Fibroblast of lung (primary cell): ENCODE results near the gene ZNF821.

Source experiments
- EZH2 ChIP-seq: IDR thresholded peaks from 2 replicates; pipeline ENCODE4 v1.5.1; 2012; ENCODE audit warnings: low read length, control low read depth, mild to moderate bottlenecking; ENCODE audit errors: missing control alignments
- TF ChIP-seq, protein P1 (sequence below), 2 donors: IDR thresholded peaks in 1 of 2; conservative IDR thresholded peaks in 1 of 2; 1 replicate in 1 of 2; 2 replicates in 1 of 2; pipeline ENCODE4 v1.5.1; 2011 to 2012; ENCODE audit warnings: low read length in 2 of 2, control low read depth in 1 of 2, inconsistent platforms in 1 of 2, low read depth in 1 of 2, mild to moderate bottlenecking in 1 of 2

DNA sequence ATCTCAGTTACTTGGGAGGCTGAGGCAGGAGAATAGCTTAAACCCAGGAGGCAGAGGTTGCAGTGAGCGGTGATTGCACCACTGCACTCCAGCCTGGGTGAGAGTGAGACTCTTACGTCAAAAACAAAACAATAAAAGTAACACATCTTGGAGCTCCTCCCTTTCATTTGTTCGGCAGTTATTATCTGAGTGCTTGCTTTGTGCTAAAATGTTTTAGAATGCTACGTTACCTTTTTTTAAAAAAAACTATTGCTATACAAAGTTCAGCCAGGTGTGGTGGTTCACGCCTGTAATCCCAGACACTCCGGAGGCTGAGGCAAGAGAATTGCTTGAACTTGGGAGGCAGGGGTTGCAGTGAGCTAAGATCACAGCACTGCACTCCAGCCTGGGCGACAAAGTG lies 27.1 kb upstream of the ZNF821 start:
- no peak for TF ChIP-seq EZH2
- TF ChIP-seq, protein P1, sequence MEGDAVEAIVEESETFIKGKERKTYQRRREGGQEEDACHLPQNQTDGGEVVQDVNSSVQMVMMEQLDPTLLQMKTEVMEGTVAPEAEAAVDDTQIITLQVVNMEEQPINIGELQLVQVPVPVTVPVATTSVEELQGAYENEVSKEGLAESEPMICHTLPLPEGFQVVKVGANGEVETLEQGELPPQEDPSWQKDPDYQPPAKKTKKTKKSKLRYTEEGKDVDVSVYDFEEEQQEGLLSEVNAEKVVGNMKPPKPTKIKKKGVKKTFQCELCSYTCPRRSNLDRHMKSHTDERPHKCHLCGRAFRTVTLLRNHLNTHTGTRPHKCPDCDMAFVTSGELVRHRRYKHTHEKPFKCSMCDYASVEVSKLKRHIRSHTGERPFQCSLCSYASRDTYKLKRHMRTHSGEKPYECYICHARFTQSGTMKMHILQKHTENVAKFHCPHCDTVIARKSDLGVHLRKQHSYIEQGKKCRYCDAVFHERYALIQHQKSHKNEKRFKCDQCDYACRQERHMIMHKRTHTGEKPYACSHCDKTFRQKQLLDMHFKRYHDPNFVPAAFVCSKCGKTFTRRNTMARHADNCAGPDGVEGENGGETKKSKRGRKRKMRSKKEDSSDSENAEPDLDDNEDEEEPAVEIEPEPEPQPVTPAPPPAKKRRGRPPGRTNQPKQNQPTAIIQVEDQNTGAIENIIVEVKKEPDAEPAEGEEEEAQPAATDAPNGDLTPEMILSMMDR (conservative IDR thresholded peaks at IDR 0.05 in 1 of 2, IDR thresholded peaks at IDR 0.05 in 1 of 2; ENCODE audit: low read depth in 1 of 2, low read length in 2 of 2), result no peak
